HL-60 (cell line): Measurements from ENCODE around the gene LMTK2.

Source experiments
- GABPA ChIP-seq: IDR thresholded peaks from 2 replicates; pipeline ENCODE4 v1.6.1; 2012; ENCODE audit warnings: low read depth
- POLR2AphosphoS5 ChIP-seq: IDR thresholded peaks from 2 replicates; pipeline ENCODE4 v1.6.1; 2012; ENCODE audit warnings: low read depth
- SPI1 ChIP-seq: IDR thresholded peaks from 2 replicates; pipeline ENCODE4 v1.6.1; 2012; ENCODE audit warnings: low read depth, mild to moderate bottlenecking, borderline replicate concordance
- TF ChIP-seq, protein P1 (sequence below): IDR thresholded peaks from one replicate; pipeline ENCODE4 v1.5.1; 2011; ENCODE audit warnings: low read length, control low read depth, inconsistent platforms; ENCODE audit not compliant: insufficient read depth
- TF ChIP-seq, protein P2 (sequence below): IDR thresholded peaks from 2 replicates; pipeline ENCODE4 v1.6.1; 2012; ENCODE audit warnings: low read depth; ENCODE audit not compliant: insufficient replicate concordance

DNA sequence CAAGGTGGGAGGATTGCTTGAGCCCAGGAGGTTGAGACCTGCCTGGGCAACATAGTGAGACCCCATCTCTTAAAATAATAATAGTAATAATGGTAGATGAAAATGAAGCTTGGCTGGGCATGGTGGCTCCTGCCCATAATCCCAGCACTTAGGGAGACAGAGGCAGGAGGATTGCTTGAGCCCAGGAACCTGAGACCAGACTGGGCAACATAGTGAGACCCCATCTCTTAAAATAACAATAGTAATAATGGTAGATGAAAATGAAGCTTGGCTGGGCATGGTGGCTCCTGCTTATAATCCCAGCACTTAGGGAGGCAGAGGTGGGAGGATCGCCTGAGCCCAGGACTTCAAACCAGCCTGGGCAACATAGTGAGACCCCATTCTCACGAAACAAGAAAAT lies 49.5 kb upstream of the LMTK2 start:
- TF ChIP-seq, protein P1, sequence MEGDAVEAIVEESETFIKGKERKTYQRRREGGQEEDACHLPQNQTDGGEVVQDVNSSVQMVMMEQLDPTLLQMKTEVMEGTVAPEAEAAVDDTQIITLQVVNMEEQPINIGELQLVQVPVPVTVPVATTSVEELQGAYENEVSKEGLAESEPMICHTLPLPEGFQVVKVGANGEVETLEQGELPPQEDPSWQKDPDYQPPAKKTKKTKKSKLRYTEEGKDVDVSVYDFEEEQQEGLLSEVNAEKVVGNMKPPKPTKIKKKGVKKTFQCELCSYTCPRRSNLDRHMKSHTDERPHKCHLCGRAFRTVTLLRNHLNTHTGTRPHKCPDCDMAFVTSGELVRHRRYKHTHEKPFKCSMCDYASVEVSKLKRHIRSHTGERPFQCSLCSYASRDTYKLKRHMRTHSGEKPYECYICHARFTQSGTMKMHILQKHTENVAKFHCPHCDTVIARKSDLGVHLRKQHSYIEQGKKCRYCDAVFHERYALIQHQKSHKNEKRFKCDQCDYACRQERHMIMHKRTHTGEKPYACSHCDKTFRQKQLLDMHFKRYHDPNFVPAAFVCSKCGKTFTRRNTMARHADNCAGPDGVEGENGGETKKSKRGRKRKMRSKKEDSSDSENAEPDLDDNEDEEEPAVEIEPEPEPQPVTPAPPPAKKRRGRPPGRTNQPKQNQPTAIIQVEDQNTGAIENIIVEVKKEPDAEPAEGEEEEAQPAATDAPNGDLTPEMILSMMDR, result no peak
- TF ChIP-seq POLR2AphosphoS5 (no peak), GABPA (no peak), SPI1 (no peak)
- TF ChIP-seq, protein P2, sequence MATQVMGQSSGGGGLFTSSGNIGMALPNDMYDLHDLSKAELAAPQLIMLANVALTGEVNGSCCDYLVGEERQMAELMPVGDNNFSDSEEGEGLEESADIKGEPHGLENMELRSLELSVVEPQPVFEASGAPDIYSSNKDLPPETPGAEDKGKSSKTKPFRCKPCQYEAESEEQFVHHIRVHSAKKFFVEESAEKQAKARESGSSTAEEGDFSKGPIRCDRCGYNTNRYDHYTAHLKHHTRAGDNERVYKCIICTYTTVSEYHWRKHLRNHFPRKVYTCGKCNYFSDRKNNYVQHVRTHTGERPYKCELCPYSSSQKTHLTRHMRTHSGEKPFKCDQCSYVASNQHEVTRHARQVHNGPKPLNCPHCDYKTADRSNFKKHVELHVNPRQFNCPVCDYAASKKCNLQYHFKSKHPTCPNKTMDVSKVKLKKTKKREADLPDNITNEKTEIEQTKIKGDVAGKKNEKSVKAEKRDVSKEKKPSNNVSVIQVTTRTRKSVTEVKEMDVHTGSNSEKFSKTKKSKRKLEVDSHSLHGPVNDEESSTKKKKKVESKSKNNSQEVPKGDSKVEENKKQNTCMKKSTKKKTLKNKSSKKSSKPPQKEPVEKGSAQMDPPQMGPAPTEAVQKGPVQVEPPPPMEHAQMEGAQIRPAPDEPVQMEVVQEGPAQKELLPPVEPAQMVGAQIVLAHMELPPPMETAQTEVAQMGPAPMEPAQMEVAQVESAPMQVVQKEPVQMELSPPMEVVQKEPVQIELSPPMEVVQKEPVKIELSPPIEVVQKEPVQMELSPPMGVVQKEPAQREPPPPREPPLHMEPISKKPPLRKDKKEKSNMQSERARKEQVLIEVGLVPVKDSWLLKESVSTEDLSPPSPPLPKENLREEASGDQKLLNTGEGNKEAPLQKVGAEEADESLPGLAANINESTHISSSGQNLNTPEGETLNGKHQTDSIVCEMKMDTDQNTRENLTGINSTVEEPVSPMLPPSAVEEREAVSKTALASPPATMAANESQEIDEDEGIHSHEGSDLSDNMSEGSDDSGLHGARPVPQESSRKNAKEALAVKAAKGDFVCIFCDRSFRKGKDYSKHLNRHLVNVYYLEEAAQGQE, result no peak
